Stimulated activated naive CD8-positive, alpha-beta T cell treated with anti-CD3 and anti-CD28 coated beads, Interleukin-15, Interleukin-2, amounts not matched to agents 100 ng/mL and 50 ng/mL, for 24 hours (primary cell): ENCODE results near the gene PTHLH.

ENCODE experiments used
- H3K27ac Mint-ChIP-seq: one replicate; pipeline ENCODE4 v1.8.0; 2021; ENCODE audit warnings: mild to moderate bottlenecking, mixed read lengths
- H3K27me3 Mint-ChIP-seq: one replicate; pipeline ENCODE4 v1.8.0; 2021; ENCODE audit warnings: mixed read lengths
- H3K36me3 Mint-ChIP-seq: one replicate; pipeline ENCODE4 v1.8.0; 2021; ENCODE audit warnings: low read depth, mixed read lengths
- H3K4me1 Mint-ChIP-seq: one replicate; pipeline ENCODE4 v1.8.0; 2021; ENCODE audit warnings: low read depth, mixed read lengths
- H3K4me3 Mint-ChIP-seq: one replicate; pipeline ENCODE4 v1.8.0; 2021; ENCODE audit warnings: mild to moderate bottlenecking, mixed read lengths
- H3K9me3 Mint-ChIP-seq: one replicate; pipeline ENCODE4 v1.8.0; 2021; ENCODE audit warnings: mixed read lengths

Gene PTHLH

GRCh38 chr12:27936196-27936595 lies 36.3 kb downstream of the PTHLH start:
- H3K4me3 Mint-ChIP-seq, result no peak overlapping the region
- no peaks in the 10 kb centered on the region for H3K9me3 Mint-ChIP-seq
- no peaks in the 10 kb centered on the region for H3K4me1 Mint-ChIP-seq
- no peak overlapping the region for H3K27ac Mint-ChIP-seq
- H3K36me3 Mint-ChIP-seq, result no peaks in the 10 kb centered on the region
- H3K27me3 Mint-ChIP-seq, result peaks cover 10% of the 10 kb centered on the region

- H3K27me3 Mint-ChIP-seq, result peaks cover 14% of the 10 kb centered on the region
- H3K36me3 Mint-ChIP-seq, result no peaks in the 10 kb centered on the region
- H3K27ac Mint-ChIP-seq, result no peak overlapping the region
- no peak overlapping the region for H3K4me3 Mint-ChIP-seq
- no peaks in the 10 kb centered on the region for H3K9me3 Mint-ChIP-seq
- H3K4me1 Mint-ChIP-seq, result no peaks in the 10 kb centered on the region
These were observed 38.3 kb downstream of the PTHLH start for GRCh38 chr12:27934276-27934675.

GRCh38 chr12:27931390-27931789 lies 41.1 kb downstream of the PTHLH start:
- Mint-ChIP-seq H3K9me3 (no peaks in the 10 kb centered on the region), H3K27ac (no peak overlapping the region), H3K4me1 (no peaks in the 10 kb centered on the region), H3K36me3 (no peaks in the 10 kb centered on the region), H3K27me3 (peaks cover 15% of the 10 kb centered on the region), H3K4me3 (no peak overlapping the region)

GRCh38 chr12:27927347-27927746 lies 45.2 kb downstream of the PTHLH start:
- Mint-ChIP-seq H3K9me3 (no peaks in the 10 kb centered on the region), H3K4me3 (no peak overlapping the region), H3K27me3 (peaks cover 23% of the 10 kb centered on the region), H3K36me3 (no peaks in the 10 kb centered on the region), H3K27ac (no peak overlapping the region), H3K4me1 (no peaks in the 10 kb centered on the region)

GRCh38 chr12:27924350-27925135 lies 48.0 kb downstream of the PTHLH start:
- H3K27ac Mint-ChIP-seq, result no peak overlapping the region
- peaks cover 27% of the 10 kb centered on the region for H3K27me3 Mint-ChIP-seq
- no peak overlapping the region for H3K4me3 Mint-ChIP-seq
- no peaks in the 10 kb centered on the region for H3K9me3 Mint-ChIP-seq
- no peaks in the 10 kb centered on the region for H3K4me1 Mint-ChIP-seq
- H3K36me3 Mint-ChIP-seq, result no peaks in the 10 kb centered on the region

GRCh38 chr12:27922531-27923139 lies 49.9 kb downstream of the PTHLH start:
- Mint-ChIP-seq H3K4me3 (no peak overlapping the region), H3K27me3 (peaks cover 20% of the 10 kb centered on the region), H3K4me1 (no peaks in the 10 kb centered on the region), H3K36me3 (no peaks in the 10 kb centered on the region), H3K27ac (no peak overlapping the region), H3K9me3 (no peaks in the 10 kb centered on the region)

GRCh38 chr12:27919671-27920235 lies 52.8 kb downstream of the PTHLH start:
- Mint-ChIP-seq H3K4me1 (no peaks in the 10 kb centered on the region), H3K4me3 (no peak overlapping the region), H3K36me3 (no peaks in the 10 kb centered on the region), H3K9me3 (no peaks in the 10 kb centered on the region), H3K27ac (no peak overlapping the region), H3K27me3 (peaks cover 29% of the 10 kb centered on the region)

GRCh38 chr12:27915536-27915935 lies 57.0 kb downstream of the PTHLH start:
- Mint-ChIP-seq H3K27ac (no peak overlapping the region), H3K36me3 (no peaks in the 10 kb centered on the region), H3K27me3 (peaks cover 12% of the 10 kb centered on the region), H3K4me1 (no peaks in the 10 kb centered on the region), H3K4me3 (no peak overlapping the region), H3K9me3 (no peaks in the 10 kb centered on the region)

- Mint-ChIP-seq H3K4me1 (no peaks in the 10 kb centered on the region), H3K4me3 (no peak overlapping the region), H3K36me3 (no peaks in the 10 kb centered on the region), H3K27me3 (peaks cover 12% of the 10 kb centered on the region), H3K27ac (no peak overlapping the region), H3K9me3 (no peaks in the 10 kb centered on the region)
These were observed 57.5 kb downstream of the PTHLH start for GRCh38 chr12:27915021-27915420.

GRCh38 chr12:27913999-27914614 lies 58.4 kb downstream of the PTHLH start:
- Mint-ChIP-seq H3K4me3 (no peak overlapping the region), H3K27me3 (peaks cover 19% of the 10 kb centered on the region), H3K27ac (no peak overlapping the region), H3K9me3 (no peaks in the 10 kb centered on the region), H3K4me1 (no peaks in the 10 kb centered on the region), H3K36me3 (no peaks in the 10 kb centered on the region)

GRCh38 chr12:27911397-27911796 lies 61.1 kb downstream of the PTHLH start:
- Mint-ChIP-seq H3K9me3 (no peaks in the 10 kb centered on the region), H3K4me3 (no peak overlapping the region), H3K27ac (no peak overlapping the region), H3K27me3 (peaks cover 19% of the 10 kb centered on the region), H3K4me1 (no peaks in the 10 kb centered on the region), H3K36me3 (no peaks in the 10 kb centered on the region)
